ENCODE measurements around the gene EFCAB5.
A peak's percentile ranks its signal among the peaks of the same experiment; 100 is the strongest.
"Not testable (repeated sequence)": the region's sequence is repeated elsewhere in the genome, so short reads cannot be mapped to it uniquely, and the experiment has no call there.

EFCAB5 gene

GRCh38 chr17:30116345-30116660 is 174.9 kb downstream of the EFCAB5 start:
- H4K8ac ChIP-seq (ENCODE audit: low read length): peak overlapping the region; percentile 98
- H2AK5ac ChIP-seq (ENCODE audit: low read length, severe bottlenecking): no peak overlapping the region
- H3K4me2 ChIP-seq (ENCODE audit: low read length, poor library complexity, severe bottlenecking): peak overlapping the region; percentile 68
- H2AFZ ChIP-seq (ENCODE audit: low read depth, low read length): no peak overlapping the region
- peak overlapping the region; percentile 81 to 94 for H3K18ac ChIP-seq (ENCODE audit: low read depth in 1 of 2, low read length in 2 of 2)
- no peaks in the 10 kb centered on the region for H3K27me3 ChIP-seq (ENCODE audit: control insufficient read depth in 1 of 2, insufficient read depth in 1 of 2, low read length in 2 of 2)
- no peak overlapping the region for H4K91ac ChIP-seq (ENCODE audit: low read length)
- H3K9me3 ChIP-seq (ENCODE audit: control insufficient read depth, low read length): no peaks in the 10 kb centered on the region
- no peak overlapping the region for H2BK12ac ChIP-seq (ENCODE audit: low read length in 2 of 2)
- peak overlapping the region; percentile 83 for H2BK15ac ChIP-seq (ENCODE audit: low read depth, poor library complexity, severe bottlenecking)
- H3K4me1 ChIP-seq (ENCODE audit: control insufficient read depth, insufficient read depth, low read depth, low read length): peaks cover 3% of the 10 kb centered on the region
- H3K4ac ChIP-seq (ENCODE audit: low read depth in 1 of 2, low read length in 2 of 2): peak overlapping the region; percentile 32 to 87
- no peaks in the 10 kb centered on the region for H3K79me1 ChIP-seq (replicated peaks; ENCODE audit: low read length, poor library complexity, severe bottlenecking)
- H3K27ac ChIP-seq (ENCODE audit: low read length, poor library complexity, severe bottlenecking): peak overlapping the region; percentile 96
- no peak overlapping the region for H3K14ac ChIP-seq (ENCODE audit: low read length in 2 of 2)
- DNase-seq: no peak
- peak overlapping the region; percentile 98 for H3K9ac ChIP-seq (ENCODE audit: low read length)
- H3K36me3 ChIP-seq (ENCODE audit: control insufficient read depth in 1 of 2, insufficient read depth in 2 of 2, low read depth in 1 of 2, low read length in 2 of 2): peaks cover 2 to 24% of the 10 kb centered on the region in 2 experiments
- H3K23ac ChIP-seq (ENCODE audit: low read length in 2 of 2): no peak overlapping the region
- 11% methylated on average over 9 of the region's 10 CpGs for WGBS
- H2BK120ac ChIP-seq (ENCODE audit: low read depth, low read length): peak overlapping the region; percentile 49
- peak overlapping the region; percentile 67 to 87 for H3K4me3 ChIP-seq (ENCODE audit: insufficient read depth in 1 of 2, low read depth in 1 of 2, low read length in 2 of 2)
- H2BK5ac ChIP-seq (ENCODE audit: low read depth, low read length, poor library complexity, severe bottlenecking): peak overlapping the region; percentile 89

DNA sequence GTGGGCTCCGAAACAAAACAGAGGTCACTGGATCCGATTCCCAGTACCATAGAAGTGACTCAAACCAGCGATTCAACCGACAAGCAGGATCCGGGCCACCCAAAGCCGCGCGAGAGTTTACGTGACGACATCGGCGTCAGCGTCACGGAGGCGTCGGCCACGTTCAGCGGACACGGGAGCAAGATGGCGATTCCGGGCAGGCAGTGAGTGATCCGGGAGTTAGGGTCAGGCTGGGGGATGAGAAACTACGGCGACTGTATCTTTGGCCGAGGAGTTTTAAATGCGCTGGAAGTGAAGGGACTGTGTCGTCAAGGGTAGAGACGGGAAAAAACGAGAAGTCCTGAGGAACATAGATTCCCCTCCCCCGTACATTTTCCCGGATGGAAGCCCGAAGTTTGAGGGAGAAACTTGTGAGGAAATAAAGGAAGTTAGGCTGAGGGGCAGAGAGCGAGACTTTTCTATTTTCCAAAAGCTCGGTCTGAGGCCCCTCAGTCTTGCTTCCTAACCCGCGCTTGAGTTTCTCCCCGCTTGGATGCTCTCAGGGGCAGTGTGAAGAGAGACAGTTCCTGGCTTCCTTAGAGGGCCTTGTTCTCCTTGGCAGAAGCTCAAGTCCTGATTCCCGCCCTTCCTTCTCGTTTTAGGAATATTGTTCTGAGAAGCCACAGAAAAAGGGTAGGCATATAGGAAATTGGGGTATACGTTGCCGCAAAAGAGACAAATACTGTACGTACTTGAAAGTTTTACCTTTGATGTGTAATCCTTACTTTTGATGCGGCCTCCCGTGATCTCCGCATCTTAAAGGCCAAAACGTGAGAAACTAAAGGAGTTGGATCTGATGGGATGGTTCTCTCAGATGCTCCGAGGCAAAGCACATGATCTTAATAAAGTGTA is 175.5 kb downstream of the EFCAB5 start, which contains the start of gene NSRP1:
Gene NSRP1, plus strand, starts transcription at position 156 of the 891 bp plus-strand sequence. Its CDS starts 28 bp downstream, at position 184.
- peak within 1 kb of the TSS in 1 of 2 experiments; percentile 74 for H3K14ac ChIP-seq (ENCODE audit: low read length in 2 of 2)
- H3K4me1 ChIP-seq (ENCODE audit: control insufficient read depth, insufficient read depth, low read depth, low read length): peaks cover 3% of the 10 kb centered on the region
- peak; percentile 96 for DNase-seq
- H3K23ac ChIP-seq (ENCODE audit: low read length in 2 of 2): peak within 1 kb of the TSS in 1 of 2 experiments; percentile 20
- peaks cover 6 to 29% of the 10 kb centered on the region in 2 experiments for H3K36me3 ChIP-seq (ENCODE audit: control insufficient read depth in 1 of 2, insufficient read depth in 2 of 2, low read depth in 1 of 2, low read length in 2 of 2)
- H3K4me2 ChIP-seq (ENCODE audit: low read length, poor library complexity, severe bottlenecking): peak within 1 kb of the TSS; percentile 68
- H2BK12ac ChIP-seq (ENCODE audit: low read length in 2 of 2): no peak within 1 kb of the TSS
- peak within 1 kb of the TSS; percentile 96 for H3K27ac ChIP-seq (ENCODE audit: low read length, poor library complexity, severe bottlenecking)
- H2AFZ ChIP-seq (ENCODE audit: low read depth, low read length): no peak within 1 kb of the TSS
- no peaks in the 10 kb centered on the region for H3K79me1 ChIP-seq (replicated peaks; ENCODE audit: low read length, poor library complexity, severe bottlenecking)
- H2BK120ac ChIP-seq (ENCODE audit: low read depth, low read length): peak within 1 kb of the TSS; percentile 94
- H2AK5ac ChIP-seq (ENCODE audit: low read length, severe bottlenecking): peak within 1 kb of the TSS; percentile 84
- H3K4ac ChIP-seq (ENCODE audit: low read depth in 1 of 2, low read length in 2 of 2): peak within 1 kb of the TSS; percentile 75 to 87
- H3K18ac ChIP-seq (ENCODE audit: low read depth in 1 of 2, low read length in 2 of 2): peak within 1 kb of the TSS; percentile 86 to 94
- H4K91ac ChIP-seq (ENCODE audit: low read length): no peak within 1 kb of the TSS
- H2BK15ac ChIP-seq (ENCODE audit: low read depth, poor library complexity, severe bottlenecking): peak within 1 kb of the TSS; percentile 83
- no peaks in the 10 kb centered on the region for H3K27me3 ChIP-seq (ENCODE audit: control insufficient read depth in 1 of 2, insufficient read depth in 1 of 2, low read length in 2 of 2)
- no peaks in the 10 kb centered on the region for H3K9me3 ChIP-seq (ENCODE audit: control insufficient read depth, low read length)
- peak within 1 kb of the TSS; percentile 67 to 87 for H3K4me3 ChIP-seq (ENCODE audit: insufficient read depth in 1 of 2, low read depth in 1 of 2, low read length in 2 of 2)
- peak within 1 kb of the TSS; percentile 98 for H3K9ac ChIP-seq (ENCODE audit: low read length)
- peak within 1 kb of the TSS; percentile 98 for H4K8ac ChIP-seq (ENCODE audit: low read length)
- peak within 1 kb of the TSS; percentile 89 for H2BK5ac ChIP-seq (ENCODE audit: low read depth, low read length, poor library complexity, severe bottlenecking)
- under 1% methylated on average over 41 of the region's 47 CpGs for WGBS

DNA sequence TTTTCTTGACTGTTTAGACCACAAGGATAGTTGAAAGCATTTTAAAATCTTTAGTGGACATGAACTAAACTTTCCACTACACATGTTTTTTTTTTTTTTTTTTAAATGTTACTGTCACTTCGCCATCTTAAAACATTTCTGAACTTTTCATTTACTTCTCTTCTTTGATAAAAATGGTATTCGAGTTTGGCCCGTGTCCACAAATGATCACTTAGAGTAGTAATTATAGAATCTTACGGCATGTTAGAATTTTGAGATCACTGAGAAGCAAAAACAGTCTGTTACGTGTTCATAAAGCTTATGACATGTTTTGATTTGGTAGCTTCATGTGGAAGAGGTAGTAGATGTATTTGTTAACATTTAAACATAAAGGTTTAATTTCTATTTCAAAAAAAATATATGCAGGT is 176.2 kb downstream of the EFCAB5 start:
- H3K14ac ChIP-seq (ENCODE audit: low read length in 2 of 2): no peak overlapping the region
- H4K8ac ChIP-seq (ENCODE audit: low read length): no peak overlapping the region

DNA sequence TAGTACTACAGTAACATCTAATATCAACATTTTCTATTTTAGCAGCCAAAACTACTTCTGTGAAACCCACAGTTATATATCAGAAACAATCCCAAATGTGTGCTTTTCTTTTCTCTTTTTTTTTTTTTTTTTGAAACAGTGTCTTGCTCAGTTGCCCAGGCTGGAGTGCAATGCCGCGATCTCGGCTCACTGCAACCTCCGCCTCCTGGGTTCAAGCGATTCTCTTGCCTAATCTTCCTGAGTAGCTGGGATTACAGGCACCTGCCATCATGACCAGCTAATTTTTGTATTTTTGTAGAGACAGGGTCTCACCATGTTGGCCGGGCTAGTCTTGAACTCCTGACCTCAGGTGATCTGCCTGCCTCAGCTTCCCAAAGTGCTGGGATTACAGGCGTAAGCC is 177.2 kb downstream of the EFCAB5 start:
- Histone ChIP-seq H3K4me3 (ENCODE audit: insufficient read depth in 1 of 2, low read depth in 1 of 2, low read length in 2 of 2) (peak overlapping the region in 1 of 2 experiments; percentile 87), H3K9ac (ENCODE audit: low read length) (peak overlapping the region; percentile 98), H3K36me3 (ENCODE audit: control insufficient read depth in 1 of 2, insufficient read depth in 2 of 2, low read depth in 1 of 2, low read length in 2 of 2) (peaks cover 8 to 40% of the 10 kb centered on the region in 2 experiments)
- H3K18ac ChIP-seq (ENCODE audit: low read depth in 1 of 2, low read length in 2 of 2); H2AK5ac ChIP-seq (ENCODE audit: low read length, severe bottlenecking); H2BK5ac ChIP-seq (ENCODE audit: low read depth, low read length, poor library complexity, severe bottlenecking); H3K4me1 ChIP-seq (ENCODE audit: control insufficient read depth, insufficient read depth, low read depth, low read length); H2AFZ ChIP-seq (ENCODE audit: low read depth, low read length); H3K4me2 ChIP-seq (ENCODE audit: low read length, poor library complexity, severe bottlenecking); H3K27ac ChIP-seq (ENCODE audit: low read length, poor library complexity, severe bottlenecking); H2BK120ac ChIP-seq (ENCODE audit: low read depth, low read length); H3K9me3 ChIP-seq (ENCODE audit: control insufficient read depth, low read length); H3K4ac ChIP-seq (ENCODE audit: low read depth in 1 of 2, low read length in 2 of 2); H2BK12ac ChIP-seq (ENCODE audit: low read length in 2 of 2); H4K8ac ChIP-seq (ENCODE audit: low read length); H3K79me1 ChIP-seq (replicated peaks; ENCODE audit: low read length, poor library complexity, severe bottlenecking); H3K23ac ChIP-seq (ENCODE audit: low read length in 2 of 2); H4K91ac ChIP-seq (ENCODE audit: low read length); DNase-seq; H2BK15ac ChIP-seq (ENCODE audit: low read depth, poor library complexity, severe bottlenecking); H3K27me3 ChIP-seq (ENCODE audit: control insufficient read depth in 1 of 2, insufficient read depth in 1 of 2, low read length in 2 of 2); H3K14ac ChIP-seq (ENCODE audit: low read length in 2 of 2): not testable (repeated sequence)
- 99% methylated on average over 6 of the region's 7 CpGs for whole genome bisulfite sequencing

More for the DNA sequence above, 176.2 kb downstream of the EFCAB5 start:
- no peak overlapping the region for H4K91ac ChIP-seq (ENCODE audit: low read length)
- no peak overlapping the region for H2AFZ ChIP-seq (ENCODE audit: low read depth, low read length)
- H3K9ac ChIP-seq (ENCODE audit: low read length): peak overlapping the region; percentile 98
- H3K27me3 ChIP-seq (ENCODE audit: control insufficient read depth in 1 of 2, insufficient read depth in 1 of 2, low read length in 2 of 2): no peaks in the 10 kb centered on the region
- no peak overlapping the region for H2BK120ac ChIP-seq (ENCODE audit: low read depth, low read length)
- H3K4me1 ChIP-seq (ENCODE audit: control insufficient read depth, insufficient read depth, low read depth, low read length): peaks cover 3% of the 10 kb centered on the region
- H3K4ac ChIP-seq (ENCODE audit: low read depth in 1 of 2, low read length in 2 of 2): no peak overlapping the region
- H3K4me2 ChIP-seq (ENCODE audit: low read length, poor library complexity, severe bottlenecking): peak overlapping the region; percentile 57
- DNase-seq: no peak
- no peak overlapping the region for H2BK15ac ChIP-seq (ENCODE audit: low read depth, poor library complexity, severe bottlenecking)
- no peak overlapping the region for H3K18ac ChIP-seq (ENCODE audit: low read depth in 1 of 2, low read length in 2 of 2)
- 70% methylated on average over 3 of the region's 5 CpGs for WGBS
- no peaks in the 10 kb centered on the region for H3K9me3 ChIP-seq (ENCODE audit: control insufficient read depth, low read length)
- peaks cover 8 to 33% of the 10 kb centered on the region in 2 experiments for H3K36me3 ChIP-seq (ENCODE audit: control insufficient read depth in 1 of 2, insufficient read depth in 2 of 2, low read depth in 1 of 2, low read length in 2 of 2)
- peaks cover 2% of the 10 kb centered on the region for H3K79me1 ChIP-seq (replicated peaks; ENCODE audit: low read length, poor library complexity, severe bottlenecking)
- H2BK5ac ChIP-seq (ENCODE audit: low read depth, low read length, poor library complexity, severe bottlenecking): no peak overlapping the region
- no peak overlapping the region for H2BK12ac ChIP-seq (ENCODE audit: low read length in 2 of 2)
- no peak overlapping the region for H3K27ac ChIP-seq (ENCODE audit: low read length, poor library complexity, severe bottlenecking)
- H3K23ac ChIP-seq (ENCODE audit: low read length in 2 of 2): no peak overlapping the region
- no peak overlapping the region for H2AK5ac ChIP-seq (ENCODE audit: low read length, severe bottlenecking)
- peak overlapping the region in 1 of 2 experiments; percentile 87 for H3K4me3 ChIP-seq (ENCODE audit: insufficient read depth in 1 of 2, low read depth in 1 of 2, low read length in 2 of 2)
